ENCODE measurements around the gene TYR. TPM values are rescaled to one million over a fixed set of nuclear protein-coding genes. Genes with fewer than 3 reads are reported as not detected.
A peak's percentile ranks its signal among the peaks of the same experiment; 100 is the strongest.
"Not testable (repeated sequence)": the region's sequence is repeated elsewhere in the genome, so short reads cannot be mapped to it uniquely, and the experiment has no call there.

Gene TYR
- total and polyA plus RNA-seq, 4 donors, result not detected

- no peaks in the 10 kb centered on the region for H3K27me3 ChIP-seq (ENCODE audit: control insufficient read depth in 3 of 3, insufficient read depth in 3 of 3, low read length in 2 of 3)
- no peak for ATAC-seq (ENCODE audit: insufficient read depth, low FRiP score)
- H3K27ac ChIP-seq (ENCODE audit: low read depth in 1 of 2, low read length in 1 of 2), result no peak overlapping the region
- H3K4me3 ChIP-seq, result no peak overlapping the region
- no peak overlapping the region for H3K9ac ChIP-seq (ENCODE audit: insufficient read depth in 1 of 2, low read length in 2 of 2)
- H3K4me1 ChIP-seq (ENCODE audit: control insufficient read depth in 5 of 5, insufficient read depth in 5 of 5, low read length in 5 of 5), result peaks cover 0 to 4% (median 0%) of the 10 kb centered on the region in 5 donors
- no peaks in the 10 kb centered on the region for H3K36me3 ChIP-seq (ENCODE audit: control insufficient read depth in 4 of 4, insufficient read depth in 4 of 4, low read length in 4 of 4)
- no peak for TF ChIP-seq CTCF (IDR thresholded peaks at IDR 0.05; ENCODE audit: control extremely low read depth, extremely low read depth)
- H3K9me3 ChIP-seq (ENCODE audit: control insufficient read depth in 4 of 4, insufficient read depth in 3 of 4, low read length in 3 of 4), result no peaks in the 10 kb centered on the region
- DNase-seq, result no peak
- 82 to 84% methylated on average over 2 of the region's 2 CpGs for WGBS, 2 donors
Observed at GRCh38 chr11:89321401-89321800, 143.7 kb downstream of the TYR start.

- Histone ChIP-seq H3K9ac (ENCODE audit: insufficient read depth in 1 of 2, low read length in 2 of 2) (no peak overlapping the region), H3K27me3 (ENCODE audit: control insufficient read depth in 3 of 3, insufficient read depth in 3 of 3, low read length in 2 of 3) (no peaks in the 10 kb centered on the region), H3K4me3 (no peak overlapping the region), H3K4me1 (ENCODE audit: control insufficient read depth in 5 of 5, insufficient read depth in 5 of 5, low read length in 5 of 5) (no peaks in the 10 kb centered on the region), H3K27ac (ENCODE audit: low read depth in 1 of 2, low read length in 1 of 2) (no peak overlapping the region), H3K36me3 (ENCODE audit: control insufficient read depth in 4 of 4, insufficient read depth in 4 of 4, low read length in 4 of 4) (no peaks in the 10 kb centered on the region), H3K9me3 (ENCODE audit: control insufficient read depth in 4 of 4, insufficient read depth in 3 of 4, low read length in 3 of 4) (no peaks in the 10 kb centered on the region)
- ATAC-seq (ENCODE audit: insufficient read depth, low FRiP score), result no peak
- DNase-seq, result no peak
- 94% methylated on average over 5 of the region's 5 CpGs for WGBS, 2 donors
- no peak for TF ChIP-seq CTCF (IDR thresholded peaks at IDR 0.05; ENCODE audit: control extremely low read depth, extremely low read depth)
Observed at GRCh38 chr11:89327885-89328284, 150.2 kb downstream of the TYR start.

- not testable (repeated sequence) for H3K27me3 ChIP-seq (ENCODE audit: control insufficient read depth in 3 of 3, insufficient read depth in 3 of 3, low read length in 2 of 3); H3K27ac ChIP-seq (ENCODE audit: low read depth in 1 of 2, low read length in 1 of 2); DNase-seq; H3K4me1 ChIP-seq (ENCODE audit: control insufficient read depth in 5 of 5, insufficient read depth in 5 of 5, low read length in 5 of 5); H3K9me3 ChIP-seq (ENCODE audit: control insufficient read depth in 4 of 4, insufficient read depth in 3 of 4, low read length in 3 of 4); H3K9ac ChIP-seq (ENCODE audit: insufficient read depth in 1 of 2, low read length in 2 of 2); H3K4me3 ChIP-seq; ATAC-seq (ENCODE audit: insufficient read depth, low FRiP score); H3K36me3 ChIP-seq (ENCODE audit: control insufficient read depth in 4 of 4, insufficient read depth in 4 of 4, low read length in 4 of 4)
- WGBS, 2 donors, result 64 to 67% methylated on average over 4 of the region's 4 CpGs
Observed at GRCh38 chr11:89331940-89332339, 154.3 kb downstream of the TYR start.

- DNase-seq (peak in 2 of 3 donors; percentile 27 to 36), ATAC-seq (ENCODE audit: insufficient read depth, low FRiP score) (peak; percentile 34)
- H3K4me1 ChIP-seq (ENCODE audit: control insufficient read depth in 5 of 5, insufficient read depth in 5 of 5, low read length in 5 of 5); H3K4me3 ChIP-seq; H3K27ac ChIP-seq (ENCODE audit: low read depth in 1 of 2, low read length in 1 of 2); H3K36me3 ChIP-seq (ENCODE audit: control insufficient read depth in 4 of 4, insufficient read depth in 4 of 4, low read length in 4 of 4); H3K9ac ChIP-seq (ENCODE audit: insufficient read depth in 1 of 2, low read length in 2 of 2); H3K9me3 ChIP-seq (ENCODE audit: control insufficient read depth in 4 of 4, insufficient read depth in 3 of 4, low read length in 3 of 4); H3K27me3 ChIP-seq (ENCODE audit: control insufficient read depth in 3 of 3, insufficient read depth in 3 of 3, low read length in 2 of 3): not testable (repeated sequence)
- 28 to 47% methylated on average over 1 of the region's 1 CpG for WGBS, 2 donors
Observed at GRCh38 chr11:89333704-89334103, 156.0 kb downstream of the TYR start.

GRCh38 chr11:89337100-89337650 lies 159.5 kb downstream of the TYR start:
- WGBS, 2 donors, result 62 to 77% methylated on average over 4 of the region's 4 CpGs
- H3K4me3 ChIP-seq; H3K4me1 ChIP-seq (ENCODE audit: control insufficient read depth in 5 of 5, insufficient read depth in 5 of 5, low read length in 5 of 5); H3K9ac ChIP-seq (ENCODE audit: insufficient read depth in 1 of 2, low read length in 2 of 2); H3K9me3 ChIP-seq (ENCODE audit: control insufficient read depth in 4 of 4, insufficient read depth in 3 of 4, low read length in 3 of 4); H3K36me3 ChIP-seq (ENCODE audit: control insufficient read depth in 4 of 4, insufficient read depth in 4 of 4, low read length in 4 of 4); H3K27me3 ChIP-seq (ENCODE audit: control insufficient read depth in 3 of 3, insufficient read depth in 3 of 3, low read length in 2 of 3); H3K27ac ChIP-seq (ENCODE audit: low read depth in 1 of 2, low read length in 1 of 2); ATAC-seq (ENCODE audit: insufficient read depth, low FRiP score): not testable (repeated sequence)
- peak in 1 of 3 donors; percentile 20 for DNase-seq

- not testable (repeated sequence) for ATAC-seq (ENCODE audit: insufficient read depth, low FRiP score); DNase-seq
Observed at GRCh38 chr11:89338073-89338472, 160.4 kb downstream of the TYR start.

GRCh38 chr11:89340450-89340849 lies 162.8 kb downstream of the TYR start:
- peak in 2 of 3 donors; percentile 42 to 47 for DNase-seq
- not testable (repeated sequence) for H3K4me1 ChIP-seq (ENCODE audit: control insufficient read depth in 5 of 5, insufficient read depth in 5 of 5, low read length in 5 of 5); H3K36me3 ChIP-seq (ENCODE audit: control insufficient read depth in 4 of 4, insufficient read depth in 4 of 4, low read length in 4 of 4); ATAC-seq (ENCODE audit: insufficient read depth, low FRiP score); H3K4me3 ChIP-seq; H3K9ac ChIP-seq (ENCODE audit: insufficient read depth in 1 of 2, low read length in 2 of 2); H3K9me3 ChIP-seq (ENCODE audit: control insufficient read depth in 4 of 4, insufficient read depth in 3 of 4, low read length in 3 of 4); H3K27me3 ChIP-seq (ENCODE audit: control insufficient read depth in 3 of 3, insufficient read depth in 3 of 3, low read length in 2 of 3); H3K27ac ChIP-seq (ENCODE audit: low read depth in 1 of 2, low read length in 1 of 2)

More at GRCh38 chr11:89338073-89338472, 160.4 kb downstream of the TYR start:
- not testable (repeated sequence) for H3K9me3 ChIP-seq (ENCODE audit: control insufficient read depth in 4 of 4, insufficient read depth in 3 of 4, low read length in 3 of 4); H3K27ac ChIP-seq (ENCODE audit: low read depth in 1 of 2, low read length in 1 of 2); H3K36me3 ChIP-seq (ENCODE audit: control insufficient read depth in 4 of 4, insufficient read depth in 4 of 4, low read length in 4 of 4); H3K27me3 ChIP-seq (ENCODE audit: control insufficient read depth in 3 of 3, insufficient read depth in 3 of 3, low read length in 2 of 3); H3K4me3 ChIP-seq; H3K4me1 ChIP-seq (ENCODE audit: control insufficient read depth in 5 of 5, insufficient read depth in 5 of 5, low read length in 5 of 5); H3K9ac ChIP-seq (ENCODE audit: insufficient read depth in 1 of 2, low read length in 2 of 2)
- WGBS, 2 donors, result 15 to 42% methylated on average over 2 of the region's 2 CpGs
